Thyroid gland (tissue), 4 donors: ENCODE data around the gene MED9.
"Not testable (repeated sequence)": the region's sequence is repeated elsewhere in the genome, so short reads cannot be mapped to it uniquely, and the experiment has no call there.

Experiments
- POLR2A ChIP-seq, 2 donors: fragments of 450-650 bp; IDR thresholded peaks; one replicate each; pipeline ENCODE4 v1.6.1; 2017; ENCODE audit warnings: antibody characterized with exemption in 2 of 2, mild to moderate bottlenecking in 2 of 2, moderate library complexity in 1 of 2
- TF ChIP-seq, protein P1 (sequence below), 6 experiments: fragments of 200-600 bp in 3 of 6; fragments of 450-650 bp in 3 of 6; sonication (generic) in 3 of 6; IDR thresholded peaks; one replicate each; pipeline ENCODE4 v1.5.1; 2016 to 2019; ENCODE audit warnings: antibody characterized with exemption in 6 of 6, mild to moderate bottlenecking in 2 of 6, inconsistent platforms in 1 of 6, moderate library complexity in 1 of 6

GRCh38 chr17:17430924-17431323 is 45.9 kb upstream of the MED9 start:
- not testable (repeated sequence) for TF ChIP-seq POLR2A (IDR thresholded peaks at IDR 0.05)
- TF ChIP-seq, protein P1, sequence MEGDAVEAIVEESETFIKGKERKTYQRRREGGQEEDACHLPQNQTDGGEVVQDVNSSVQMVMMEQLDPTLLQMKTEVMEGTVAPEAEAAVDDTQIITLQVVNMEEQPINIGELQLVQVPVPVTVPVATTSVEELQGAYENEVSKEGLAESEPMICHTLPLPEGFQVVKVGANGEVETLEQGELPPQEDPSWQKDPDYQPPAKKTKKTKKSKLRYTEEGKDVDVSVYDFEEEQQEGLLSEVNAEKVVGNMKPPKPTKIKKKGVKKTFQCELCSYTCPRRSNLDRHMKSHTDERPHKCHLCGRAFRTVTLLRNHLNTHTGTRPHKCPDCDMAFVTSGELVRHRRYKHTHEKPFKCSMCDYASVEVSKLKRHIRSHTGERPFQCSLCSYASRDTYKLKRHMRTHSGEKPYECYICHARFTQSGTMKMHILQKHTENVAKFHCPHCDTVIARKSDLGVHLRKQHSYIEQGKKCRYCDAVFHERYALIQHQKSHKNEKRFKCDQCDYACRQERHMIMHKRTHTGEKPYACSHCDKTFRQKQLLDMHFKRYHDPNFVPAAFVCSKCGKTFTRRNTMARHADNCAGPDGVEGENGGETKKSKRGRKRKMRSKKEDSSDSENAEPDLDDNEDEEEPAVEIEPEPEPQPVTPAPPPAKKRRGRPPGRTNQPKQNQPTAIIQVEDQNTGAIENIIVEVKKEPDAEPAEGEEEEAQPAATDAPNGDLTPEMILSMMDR (IDR thresholded peaks at IDR 0.05): not testable (repeated sequence)
